Liver (tissue), 3 donors: Measurements from ENCODE around the gene LAMA2.

Experiments used
- ATF3 ChIP-seq: IDR thresholded peaks from 2 replicates; pipeline ENCODE4 v1.6.1; 2016; ENCODE audit warnings: antibody characterized with exemption
- CTCF ChIP-seq: fragments of 150-350 bp; IDR thresholded peaks from 2 replicates; pipeline ENCODE4 v1.5.1; 2017; ENCODE audit warnings: improper control_type of control experiment, low read depth, low read length; ENCODE audit not compliant: missing input control
- HNF4A ChIP-seq, 2 donors: conservative IDR thresholded peaks; 2 replicates each; pipeline ENCODE4 v1.6.1; 2016; ENCODE audit warnings: antibody characterized with exemption in 2 of 2, mild to moderate bottlenecking in 2 of 2
- JUND ChIP-seq, 2 donors: IDR thresholded peaks; 2 replicates each; pipeline ENCODE4 v1.6.1; 2016; ENCODE audit warnings: antibody characterized with exemption in 2 of 2
- RAD21 ChIP-seq, 2 donors: IDR thresholded peaks; 2 replicates each; pipeline ENCODE4 v1.6.1; 2016; ENCODE audit warnings: antibody characterized with exemption in 2 of 2, mild to moderate bottlenecking in 2 of 2
- YY1 ChIP-seq: IDR thresholded peaks from 2 replicates; pipeline ENCODE4 v1.6.1; 2016; ENCODE audit warnings: antibody characterized with exemption, mild to moderate bottlenecking
- donor health status: healthy.
- donor health status: healthy.

GRCh38 chr6:129163551-129163950 is 280.6 kb downstream of the LAMA2 start:
- TF ChIP-seq CTCF (no peak), YY1 (no peak), RAD21 (IDR thresholded peaks at IDR 0.05) (no peak), ATF3 (no peak), HNF4A (conservative IDR thresholded peaks at IDR 0.05) (no peak), JUND (IDR thresholded peaks at IDR 0.05) (no peak)
